RPMI7951 (cell line): ENCODE measurements around the gene NLGN1. TPM values are rescaled to one million over a fixed set of nuclear protein-coding genes. Genes with fewer than 3 reads are reported as not detected.
"Not testable (repeated sequence)": the region's sequence is repeated elsewhere in the genome, so short reads cannot be mapped to it uniquely, and the experiment has no call there.

ENCODE experiments used
- DNase-seq: peaks from one replicate; pipeline ENCODE4 v3.0.0-alpha.2; 2012; ENCODE audit warnings: low read depth
- total RNA-seq: library from RNA; depleted of rRNA; stranded (reverse); fragments of >200 nt; shearing (Covaris generic); gene quantifications from 2 replicates; pipeline ENCODE4 v1.2.3, GENCODE V29; 2014

NLGN1 gene
- total RNA-seq, 1 experiment from 2014 or later, result 0.48 TPM

DNA sequence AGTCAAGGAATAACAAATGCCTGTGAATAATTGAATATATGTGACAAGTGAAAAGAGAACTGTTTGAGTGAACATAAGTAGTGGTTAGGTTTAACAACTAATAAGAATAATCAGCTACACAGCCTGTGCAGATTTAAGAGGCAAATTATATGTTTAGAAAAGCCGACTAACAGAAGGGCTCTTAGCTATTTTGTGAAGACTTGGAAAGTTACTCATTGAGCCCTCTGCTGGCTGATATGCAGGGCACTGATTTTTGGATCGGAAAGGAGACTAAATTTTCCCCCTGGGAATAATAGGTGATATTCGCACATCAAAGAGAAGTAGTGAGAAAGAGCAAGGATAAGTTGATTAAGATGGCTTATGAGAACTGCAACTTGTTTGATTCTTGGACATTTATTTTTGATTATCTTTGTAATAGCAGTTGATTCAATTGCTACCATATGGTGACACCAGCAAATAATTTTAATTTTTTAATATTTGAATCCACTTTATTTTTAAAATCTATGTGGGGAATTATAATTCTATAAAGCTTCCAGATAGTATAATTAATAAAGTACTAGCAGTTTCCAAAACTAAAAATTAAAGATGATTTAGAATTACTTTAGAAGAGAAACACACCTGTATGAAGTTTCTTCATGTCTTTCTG is 156.2 kb downstream of the NLGN1 start:
- DNase-seq, result peak; percentile 2

GRCh38 chr3:173556546-173556945 is 159.0 kb downstream of the NLGN1 start:
- no peak for DNase-seq

GRCh38 chr3:173567997-173568396 is 170.5 kb downstream of the NLGN1 start:
- DNase-seq, result no peak

DNA sequence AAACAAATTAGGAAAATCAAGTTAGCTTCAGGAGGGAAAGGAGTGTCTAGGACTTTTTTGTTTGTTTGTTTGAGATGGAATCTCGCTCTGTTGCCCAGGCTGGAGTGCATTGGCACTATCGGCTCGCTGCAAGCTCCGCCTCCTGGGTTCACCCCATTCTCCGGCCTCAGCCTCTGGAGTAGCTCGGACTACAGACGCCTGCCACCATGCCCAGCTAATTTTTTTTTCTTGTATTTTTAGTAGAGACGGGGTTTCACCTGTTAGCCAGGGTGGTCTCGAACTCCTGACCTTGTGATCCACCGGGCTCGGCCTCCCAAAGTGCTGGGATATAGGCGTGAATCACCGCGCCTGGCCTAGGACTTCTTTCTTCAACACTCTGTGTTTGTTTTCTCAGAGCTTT is 171.1 kb downstream of the NLGN1 start:
- no peak for DNase-seq

DNA sequence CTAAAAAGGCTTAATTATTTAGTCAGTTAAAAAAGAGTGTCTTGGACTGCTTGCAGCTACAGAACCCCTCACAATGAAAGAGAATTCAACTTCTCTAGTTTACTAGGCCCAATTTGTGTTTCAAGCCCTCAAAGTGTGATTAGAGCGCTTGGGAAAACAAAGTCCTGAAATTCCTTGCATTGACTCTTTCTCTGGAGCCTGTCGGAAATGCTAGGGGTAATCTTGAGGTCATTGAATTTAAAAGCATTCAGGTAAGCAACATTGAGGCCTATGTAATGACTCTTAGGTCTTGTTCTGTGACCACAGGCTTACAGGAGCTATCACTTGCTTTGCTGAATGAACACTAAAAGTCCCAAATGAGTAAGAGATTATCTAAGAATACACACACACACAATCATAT is 186.0 kb downstream of the NLGN1 start:
- no peak for DNase-seq

GRCh38 chr3:173584093-173584837 is 186.7 kb downstream of the NLGN1 start:
- DNase-seq, result no peak

GRCh38 chr3:173584838-173585831 is 187.6 kb downstream of the NLGN1 start:
- no peak for DNase-seq

DNA sequence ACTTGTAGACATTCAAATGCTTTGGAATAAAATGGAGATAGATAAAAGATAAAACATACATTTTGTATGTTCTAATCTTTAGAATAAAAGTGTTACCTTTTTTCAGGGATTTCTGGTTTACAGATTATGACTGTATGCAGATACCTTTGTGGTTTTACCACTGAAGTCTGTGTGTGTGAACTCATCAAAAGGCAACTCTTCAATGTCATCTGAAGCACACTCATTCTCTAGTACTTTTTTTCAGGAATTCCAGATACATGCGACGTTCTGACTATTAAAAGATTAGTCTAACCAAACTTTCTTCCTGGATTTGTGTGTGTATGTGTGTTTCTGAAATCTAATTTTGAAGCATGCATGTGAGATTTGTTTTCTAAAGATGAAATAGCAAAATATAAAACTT is 188.6 kb downstream of the NLGN1 start:
- DNase-seq, result no peak

- DNase-seq, result no peak
Observed at GRCh38 chr3:173587055-173587454, 189.5 kb downstream of the NLGN1 start.

DNA sequence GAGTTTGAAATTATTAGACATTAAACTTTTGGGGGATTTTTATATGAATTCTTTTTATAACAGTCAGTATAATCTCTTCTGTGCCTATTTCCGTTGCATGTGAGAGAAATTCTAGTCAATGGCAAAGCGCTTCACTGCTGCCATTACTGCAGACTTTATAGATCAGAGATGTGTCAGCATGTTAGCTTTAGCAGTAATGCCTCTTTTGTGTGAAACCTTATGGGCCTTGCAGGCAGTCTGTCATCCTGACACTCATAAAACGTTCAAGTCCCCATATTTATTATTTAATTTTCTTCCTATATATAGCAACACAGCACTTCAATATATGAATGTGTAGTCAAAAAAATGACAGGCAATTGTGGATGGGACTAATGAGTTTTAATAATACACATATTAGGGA is 191.0 kb downstream of the NLGN1 start:
- no peak for DNase-seq

DNA sequence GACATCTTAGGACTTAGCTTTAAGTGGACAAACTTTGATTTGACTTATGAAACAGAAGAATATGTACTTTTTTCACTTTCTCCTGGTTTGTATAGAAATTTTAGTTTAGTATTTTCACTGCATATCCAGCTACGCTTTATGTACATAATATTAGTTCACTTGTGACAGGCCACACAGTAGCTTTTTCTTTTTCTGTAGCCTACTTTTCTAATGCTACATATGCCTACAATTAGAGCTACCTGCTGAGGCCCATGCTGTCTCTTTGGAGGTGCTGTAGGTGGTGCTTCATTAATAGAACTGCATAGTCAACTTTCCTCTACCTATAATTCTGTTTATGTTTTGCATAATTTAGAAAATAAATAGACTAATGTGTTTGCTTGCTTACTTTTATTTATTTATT is 191.6 kb downstream of the NLGN1 start:
- no peak for DNase-seq

DNA sequence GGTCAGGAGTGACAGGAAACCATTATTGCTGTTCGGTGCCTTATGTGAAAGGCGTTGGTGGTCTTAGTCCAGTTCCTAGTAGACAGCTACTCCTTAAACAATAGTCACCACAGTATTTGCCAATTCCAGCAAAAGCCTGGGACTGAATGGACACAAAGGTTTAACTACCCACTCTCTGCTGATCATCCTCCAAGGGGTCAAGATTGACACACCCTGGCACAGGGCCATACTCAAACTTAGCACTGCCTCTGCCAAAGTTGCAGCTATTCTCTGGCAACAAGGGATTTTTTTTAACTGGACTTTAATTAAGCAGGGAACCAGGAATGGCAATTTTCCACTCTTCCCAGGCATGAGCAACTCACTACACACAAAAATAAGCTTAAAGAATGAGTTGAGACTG is 193.9 kb downstream of the NLGN1 start:
- DNase-seq, result no peak

GRCh38 chr3:173594881-173595280 is 197.3 kb downstream of the NLGN1 start:
- not testable (repeated sequence) for DNase-seq

DNA sequence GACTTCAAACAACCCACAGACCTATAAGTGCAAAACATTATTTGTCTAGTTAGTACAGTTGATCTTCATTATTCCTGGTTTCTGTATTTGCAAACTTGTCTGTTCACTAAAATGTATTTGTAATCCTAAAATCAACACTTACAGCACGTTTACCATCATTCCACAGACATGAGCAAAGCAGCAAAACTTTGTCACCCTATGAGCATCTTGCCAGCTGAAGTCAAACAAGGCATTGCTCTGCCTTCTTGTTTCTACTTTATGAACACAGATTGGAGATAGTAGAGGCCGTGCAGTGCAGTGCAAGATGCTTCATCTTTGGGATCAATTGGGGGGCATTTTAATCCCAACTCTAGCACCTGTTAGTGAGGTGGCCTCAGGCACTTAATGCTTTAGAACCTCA is 202.1 kb downstream of the NLGN1 start:
- DNase-seq, result no peak

GRCh38 chr3:173614522-173614921 is 217.0 kb downstream of the NLGN1 start:
- DNase-seq, result no peak

- no peak for DNase-seq
Observed at GRCh38 chr3:173615661-173616060, 218.1 kb downstream of the NLGN1 start.

GRCh38 chr3:173617490-173617889 is 219.9 kb downstream of the NLGN1 start:
- DNase-seq, result no peak

DNA sequence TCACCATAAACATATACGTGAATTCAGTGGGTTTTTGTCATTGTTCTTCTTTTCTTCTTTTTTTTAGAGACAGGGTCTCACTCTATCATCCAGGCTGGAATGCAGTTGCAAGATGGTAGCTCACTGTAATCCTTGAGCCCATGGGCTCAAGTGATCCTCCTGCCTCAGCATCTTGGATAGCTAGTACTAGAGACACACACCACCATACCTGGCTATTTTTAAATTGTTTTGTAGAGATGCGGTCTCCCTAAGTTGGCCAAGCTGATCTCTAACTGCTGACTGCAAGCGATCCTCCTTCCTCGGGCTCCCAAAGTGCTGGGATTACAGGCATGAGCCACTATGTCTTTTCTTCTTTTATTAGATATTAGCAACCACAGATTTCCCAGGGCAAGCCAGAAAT is 220.6 kb downstream of the NLGN1 start:
- DNase-seq, result no peak

GRCh38 chr3:173618703-173619102 is 221.2 kb downstream of the NLGN1 start:
- no peak for DNase-seq

- DNase-seq, result no peak
Observed at GRCh38 chr3:173622166-173622565, 224.6 kb downstream of the NLGN1 start.

- no peak for DNase-seq
Observed at GRCh38 chr3:173624086-173624485, 226.5 kb downstream of the NLGN1 start.

GRCh38 chr3:173630849-173631248 is 233.3 kb downstream of the NLGN1 start:
- DNase-seq, result no peak
